HEK293T (cell line): Measurements from ENCODE around the gene BCL2.

Experiments
- BHLHE40 ChIP-seq: fragments of 450-650 bp; IDR thresholded peaks from 2 replicates; pipeline ENCODE4 v1.6.1; 2016; ENCODE audit warnings: mild to moderate bottlenecking, moderate library complexity, borderline replicate concordance
- FOXA1 ChIP-seq: fragments of 450-650 bp; IDR thresholded peaks from 2 replicates; pipeline ENCODE4 v1.6.1; 2016; ENCODE audit warnings: mild to moderate bottlenecking
- FOXM1 ChIP-seq: fragments of 450-650 bp; IDR thresholded peaks from 2 replicates; pipeline ENCODE4 v1.6.1; 2017; ENCODE audit warnings: mild to moderate bottlenecking, borderline replicate concordance
- HDGF ChIP-seq: fragments of 450-650 bp; IDR thresholded peaks from 2 replicates; pipeline ENCODE4 v1.6.1; 2017; ENCODE audit warnings: antibody characterized with exemption, borderline replicate concordance
- L3MBTL2 ChIP-seq: fragments of 450-650 bp; conservative IDR thresholded peaks from 2 replicates; pipeline ENCODE4 v1.6.1; 2016; ENCODE audit warnings: mild to moderate bottlenecking

GRCh38 chr18:63241317-63241712, 78.3 kb downstream of the BCL2 start:
- TF ChIP-seq HDGF: no peak
- no peak for TF ChIP-seq BHLHE40
- TF ChIP-seq FOXA1: no peak
- no peak for TF ChIP-seq FOXM1
- TF ChIP-seq L3MBTL2: no peak
